GM18499 (cell line): ENCODE results near the gene RHOA.

Experiments
- ATAC-seq: cut with Tn5 transposase; IDR thresholded peaks from one replicate; pipeline ENCODE4 v1.9.1; 2021; ENCODE audit warnings: moderate number of reproducible peaks; ENCODE audit not compliant: insufficient read depth, unreplicated experiment

RHOA gene

DNA sequence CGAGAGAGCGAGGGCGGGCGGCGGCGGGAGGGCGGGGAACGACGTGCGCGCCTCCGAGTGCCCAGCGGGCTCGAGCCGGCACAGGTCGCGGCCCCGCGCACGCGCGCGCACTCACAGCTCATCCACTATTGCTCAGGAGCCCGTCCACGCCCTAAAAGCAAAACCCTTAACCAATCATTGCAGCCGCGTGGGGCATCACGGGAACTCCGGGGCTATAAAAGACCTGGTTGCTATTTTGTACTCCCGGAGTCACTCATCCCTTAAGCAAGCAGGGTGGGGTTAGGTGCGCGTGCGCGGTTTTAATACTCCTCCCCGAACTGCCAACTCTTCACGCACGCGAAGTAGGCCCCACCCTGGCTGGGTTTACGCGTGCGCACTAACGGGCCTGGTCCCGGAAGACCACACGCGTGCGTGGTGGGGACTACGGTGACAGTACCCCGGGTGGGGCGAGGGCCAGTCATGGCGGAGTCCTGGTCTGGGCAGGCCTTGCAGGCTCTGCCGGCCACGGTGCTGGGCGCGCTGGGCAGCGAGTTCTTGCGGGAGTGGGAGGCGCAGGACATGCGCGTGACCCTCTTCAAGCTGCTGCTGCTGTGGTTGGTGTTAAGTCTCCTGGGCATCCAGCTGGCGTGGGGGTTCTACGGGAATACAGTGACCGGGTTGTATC lies at the start of gene RHOA, which contains the start of gene TCTA:
Gene RHOA, minus strand, starts transcription at position 9 of the 664 bp plus-strand sequence. CDS start 36,387 bp downstream, outside the sequence.
Gene TCTA, plus strand, starts transcription at position 456 of the 664 bp plus-strand sequence. Its CDS starts 4 bp downstream, at position 460.
- peak; percentile 55 for ATAC-seq

DNA sequence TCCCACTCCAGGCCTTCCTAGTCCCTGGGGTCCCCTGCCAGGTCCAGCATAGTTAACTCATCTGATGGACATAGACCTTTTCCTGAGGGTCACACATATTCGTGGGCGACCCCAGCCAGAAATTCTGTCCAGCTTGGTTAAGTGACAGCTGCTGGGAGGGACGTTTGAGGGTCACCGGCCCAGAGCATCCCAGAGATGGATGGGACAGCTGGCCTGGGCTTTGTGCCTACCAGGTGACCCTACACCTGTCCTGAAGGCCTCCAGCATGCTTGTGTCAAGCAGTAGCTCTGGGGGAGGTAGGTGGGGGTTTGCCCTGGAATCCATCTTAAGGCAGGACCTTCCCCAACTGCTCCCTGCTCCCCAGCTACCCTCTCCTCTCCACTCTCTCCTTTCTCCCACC lies 49.2 kb upstream of the RHOA start:
- no peak for ATAC-seq

DNA sequence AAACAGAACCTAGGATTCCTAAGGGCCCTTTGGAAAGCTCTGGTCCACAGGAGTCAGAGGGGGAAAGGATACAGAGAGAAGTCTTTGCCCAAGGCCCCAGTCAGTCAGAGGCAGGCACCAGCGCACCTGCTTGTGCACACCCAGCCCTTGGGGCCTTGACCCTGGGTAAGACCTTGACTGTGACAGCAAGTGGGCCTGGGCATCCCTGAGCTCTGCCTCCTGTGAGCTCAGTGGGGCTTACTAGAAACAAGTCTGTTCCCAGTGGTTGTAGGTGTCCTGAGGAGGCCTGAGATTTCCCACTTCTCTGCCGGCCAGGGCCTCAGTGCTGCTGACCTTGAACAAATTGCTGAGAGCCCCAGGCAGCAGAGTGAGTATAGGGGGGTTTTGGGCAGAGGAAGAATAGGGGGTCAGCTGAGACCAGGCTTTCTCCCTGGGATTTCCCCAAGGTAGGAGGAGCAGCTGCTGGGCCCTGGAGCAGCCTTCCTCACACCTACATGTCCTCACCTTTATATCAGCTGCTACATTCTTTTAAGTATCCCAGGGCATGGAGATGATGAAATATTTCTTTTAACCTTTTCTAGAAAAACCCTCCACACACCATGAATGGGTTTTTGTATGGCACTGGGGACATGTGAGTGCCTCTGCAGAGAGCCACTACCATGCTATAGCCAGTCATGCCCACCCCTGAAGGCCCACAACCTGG lies 48.6 kb upstream of the RHOA start:
- ATAC-seq: no peak

DNA sequence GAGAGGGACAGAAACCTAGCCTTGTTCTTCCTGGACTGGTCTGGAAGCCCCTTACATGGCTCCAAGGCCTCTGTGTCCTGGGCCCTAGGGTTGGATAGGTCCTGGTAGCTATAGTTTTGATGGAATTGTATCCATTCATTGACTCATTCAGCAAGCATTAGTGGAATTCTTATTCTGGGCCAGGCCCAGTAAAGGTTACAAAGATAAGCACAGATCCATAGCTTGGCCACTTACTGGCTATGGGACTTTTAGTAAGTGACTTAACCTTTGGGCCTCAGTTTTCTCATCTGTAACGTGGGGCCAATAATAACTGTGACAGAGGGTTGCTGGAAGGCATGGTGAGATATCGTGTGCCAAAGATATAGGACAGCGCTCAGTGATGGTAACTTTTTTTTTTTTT lies 44.7 kb upstream of the RHOA start:
- no peak for ATAC-seq

DNA sequence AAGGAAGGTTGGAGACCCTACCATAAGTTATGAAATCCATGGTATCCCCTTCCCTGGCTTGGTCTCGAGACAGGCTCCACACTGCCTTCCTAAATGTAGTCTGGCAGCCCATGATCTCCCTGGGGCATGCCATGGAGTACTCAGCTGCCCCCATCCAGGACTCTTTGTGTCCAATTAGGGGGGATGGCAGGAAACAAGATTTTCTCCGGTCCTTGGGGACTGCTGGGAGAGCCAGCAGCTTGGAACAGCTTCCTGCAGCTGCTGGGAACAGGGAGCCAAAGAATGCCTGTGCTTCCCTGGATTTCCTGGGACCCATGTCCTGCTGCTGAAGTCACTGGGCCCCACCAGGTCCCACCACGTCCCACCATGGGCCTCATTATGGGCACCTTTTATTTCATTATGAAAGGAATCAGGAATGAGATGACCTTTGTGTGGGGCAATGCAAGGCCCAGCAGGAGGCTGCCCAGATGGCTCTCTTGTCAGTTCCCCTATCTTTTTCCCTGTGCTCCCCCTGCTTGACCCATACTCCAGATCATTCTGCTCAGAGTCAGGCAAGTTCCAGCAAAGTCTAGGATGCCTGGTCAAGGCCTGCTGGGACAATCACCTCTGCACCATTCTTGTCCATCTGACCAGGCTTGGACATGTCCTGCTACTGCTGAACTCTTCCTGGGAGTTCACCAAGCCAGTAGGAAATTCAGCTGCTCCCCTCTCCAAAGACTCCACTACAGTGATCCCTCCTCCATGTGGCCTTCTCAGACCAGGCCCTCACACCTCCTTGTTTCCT lies 43.3 kb upstream of the RHOA start:
- no peak for ATAC-seq

DNA sequence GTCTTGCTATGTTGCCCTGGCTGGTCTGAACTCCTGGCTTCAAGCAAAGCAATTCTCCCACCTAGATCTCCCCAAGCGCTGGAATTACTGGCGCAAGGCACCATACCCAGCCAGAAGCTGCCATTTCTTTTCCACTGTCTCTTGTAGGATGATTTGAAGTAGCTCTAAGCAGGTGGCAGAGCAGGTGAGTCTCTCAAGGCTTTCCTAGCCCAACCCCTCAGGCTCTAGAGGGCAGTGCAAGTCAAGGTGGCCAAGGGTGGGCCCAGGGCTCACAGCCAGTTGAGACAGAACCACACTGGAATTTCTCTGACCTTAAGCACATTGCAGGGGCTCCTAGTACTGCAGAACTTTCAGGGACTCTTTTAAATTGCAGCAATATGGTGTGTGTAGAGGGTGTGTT lies 42.7 kb upstream of the RHOA start:
- ATAC-seq: no peak

DNA sequence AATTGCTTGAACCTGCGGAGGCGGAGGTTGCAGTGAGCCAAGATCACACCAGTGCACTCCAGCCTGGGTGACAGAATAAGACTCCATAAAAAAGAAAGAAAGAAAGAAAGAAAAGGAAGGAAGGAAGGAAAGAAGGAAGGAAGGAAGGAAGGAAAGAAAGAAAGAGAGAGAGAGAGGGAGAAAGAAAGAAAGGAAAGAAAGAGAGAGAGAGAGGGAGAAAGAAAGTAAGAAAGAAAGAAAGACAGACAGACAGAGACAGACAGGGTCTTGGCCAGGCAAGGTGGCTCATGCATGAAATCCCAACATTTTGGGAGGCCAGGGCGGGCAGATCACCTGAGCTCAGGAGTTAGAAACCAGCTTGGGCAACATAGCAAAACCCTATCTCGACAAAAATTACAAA lies 41.8 kb upstream of the RHOA start:
- no peak for ATAC-seq

DNA sequence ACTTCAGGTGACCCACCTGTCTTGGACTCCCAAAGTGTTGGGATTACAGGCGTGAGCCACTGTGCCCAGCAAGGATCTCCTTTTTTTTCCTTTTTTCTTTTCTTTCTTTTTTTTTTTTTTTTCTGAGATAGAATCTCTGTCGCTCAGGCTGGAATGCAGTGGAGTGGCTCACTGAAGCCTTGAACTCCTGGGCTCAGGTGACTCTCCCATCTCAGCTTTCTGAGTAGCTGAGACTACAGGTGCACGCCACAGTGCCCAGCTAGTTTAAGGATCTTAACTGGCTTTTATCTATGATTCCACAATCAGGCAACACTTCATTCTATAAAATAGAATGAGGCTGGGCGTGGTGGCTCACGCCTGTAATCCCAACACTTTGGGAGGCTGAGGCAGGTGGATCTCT lies 33.6 kb upstream of the RHOA start:
- no peak for ATAC-seq

DNA sequence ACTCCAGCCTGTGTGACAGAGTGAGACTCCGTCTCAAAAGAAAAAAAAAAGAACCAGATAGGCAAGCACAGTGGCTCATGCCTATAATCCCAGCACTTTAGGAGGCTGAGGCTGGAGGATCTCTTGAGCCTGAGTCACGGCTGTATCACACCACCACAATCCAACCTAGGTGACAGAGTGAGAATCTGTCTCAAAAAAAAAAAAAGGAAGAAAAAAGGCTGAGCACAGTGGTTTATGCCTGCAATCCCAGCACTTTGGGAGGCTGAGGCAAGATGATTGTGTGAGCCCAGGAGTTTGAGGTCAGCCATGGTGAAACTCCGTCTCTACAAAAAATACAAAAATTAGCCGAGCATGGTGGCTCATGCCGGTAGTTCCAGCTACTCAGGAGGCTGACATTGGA lies 23.0 kb upstream of the RHOA start:
- no peak for ATAC-seq

DNA sequence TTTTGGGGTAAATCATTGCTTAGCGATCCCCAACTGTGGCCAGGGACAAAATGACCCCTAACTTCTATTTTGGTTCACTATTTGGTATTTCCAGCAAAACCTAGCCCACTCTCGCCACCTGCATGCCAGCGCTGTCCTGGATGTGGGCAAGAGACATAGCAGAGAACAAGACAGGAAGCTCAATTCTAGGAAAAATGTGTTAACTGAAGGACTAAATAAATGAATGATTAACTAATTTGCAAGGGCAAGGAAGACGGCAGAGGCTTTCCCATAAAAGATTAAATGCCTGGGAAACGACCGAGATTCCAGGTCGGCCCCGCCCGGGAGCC lies 16.9 kb upstream of the RHOA start:
- peak; percentile 11 for ATAC-seq

DNA sequence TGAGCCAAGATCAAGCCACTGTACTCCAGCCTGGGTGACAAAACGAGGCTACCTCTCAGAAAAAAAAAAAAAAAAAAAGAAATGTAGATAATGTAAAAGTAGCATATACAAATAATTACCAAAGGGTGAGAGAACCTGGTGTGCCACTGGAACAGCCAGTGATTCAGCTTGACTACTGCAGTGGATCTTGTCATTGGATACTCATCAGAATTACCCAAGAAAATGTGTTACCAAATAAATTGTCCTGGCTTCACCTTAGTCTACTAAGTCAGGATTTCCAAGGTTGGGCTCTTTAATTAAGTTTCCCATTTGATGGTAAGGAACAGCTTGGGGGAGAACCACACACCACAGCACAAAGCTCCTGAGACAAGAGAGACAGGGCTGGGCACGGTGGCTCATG lies 15.8 kb upstream of the RHOA start:
- ATAC-seq: no peak

DNA sequence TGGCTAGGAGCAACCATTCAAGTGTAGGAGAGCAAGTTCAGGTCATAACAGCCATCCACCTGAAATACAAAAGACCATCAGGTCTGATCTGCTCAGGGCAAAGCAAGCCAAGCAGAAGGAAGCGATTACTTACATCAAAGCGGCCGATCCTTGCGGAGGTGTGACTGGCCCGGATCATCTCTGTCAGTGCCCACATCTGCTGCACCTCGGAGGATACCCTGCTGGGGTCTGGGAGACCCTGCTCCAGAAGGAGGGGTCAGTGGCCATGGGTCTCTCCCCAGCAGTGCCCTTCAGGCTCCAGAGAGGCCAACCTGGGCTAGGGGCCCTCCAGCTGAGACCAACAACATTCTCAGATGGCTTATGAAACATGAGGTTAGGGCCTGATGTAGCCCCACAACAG lies 13.0 kb upstream of the RHOA start:
- ATAC-seq: no peak

DNA sequence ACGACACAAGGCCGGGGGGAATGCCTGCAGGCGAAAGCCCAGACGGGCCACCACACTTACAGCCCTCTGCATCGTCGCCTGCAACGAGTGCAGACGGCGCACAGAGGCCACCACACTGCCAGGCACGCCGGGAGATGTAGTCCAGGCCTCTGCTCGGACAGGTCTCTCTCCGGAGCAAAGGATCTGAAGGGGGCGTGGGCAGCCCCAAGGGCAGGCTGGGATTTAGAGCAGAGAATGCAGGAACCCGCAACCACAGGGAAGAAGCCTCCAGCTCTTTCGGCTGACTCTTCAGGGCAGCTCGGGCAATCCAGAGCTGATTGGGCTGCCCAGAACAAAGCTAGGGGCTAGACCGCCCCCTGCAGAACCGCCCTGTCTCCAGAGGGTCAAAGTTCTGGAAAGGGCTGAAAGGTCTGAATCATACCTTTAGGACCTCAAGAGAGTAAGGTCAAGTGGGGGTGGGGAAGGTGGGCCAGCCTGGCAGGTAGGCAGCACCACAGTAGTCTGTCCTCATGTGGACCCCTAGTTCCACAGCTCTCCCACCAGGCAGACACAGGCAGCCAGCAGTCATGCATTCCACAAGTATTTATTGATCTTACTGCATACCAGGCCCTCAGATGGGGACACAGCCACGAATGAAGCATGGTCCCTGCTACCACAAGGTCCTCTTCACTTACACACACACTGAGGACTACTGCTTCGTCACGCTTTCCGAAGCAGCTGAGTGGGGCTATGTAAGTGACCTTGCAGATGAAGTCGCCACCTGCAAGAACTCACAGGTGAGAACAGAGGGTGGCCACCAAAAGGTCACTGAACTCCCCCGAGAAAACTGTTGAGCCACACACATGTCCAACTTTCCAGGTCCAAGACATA lies 10.8 kb upstream of the RHOA start, which contains the start of gene AMT:
Gene AMT, minus strand, starts transcription at position 95 of the 870 bp plus-strand sequence. Its CDS starts 23 bp downstream, at position 72.
- ATAC-seq: no peak

DNA sequence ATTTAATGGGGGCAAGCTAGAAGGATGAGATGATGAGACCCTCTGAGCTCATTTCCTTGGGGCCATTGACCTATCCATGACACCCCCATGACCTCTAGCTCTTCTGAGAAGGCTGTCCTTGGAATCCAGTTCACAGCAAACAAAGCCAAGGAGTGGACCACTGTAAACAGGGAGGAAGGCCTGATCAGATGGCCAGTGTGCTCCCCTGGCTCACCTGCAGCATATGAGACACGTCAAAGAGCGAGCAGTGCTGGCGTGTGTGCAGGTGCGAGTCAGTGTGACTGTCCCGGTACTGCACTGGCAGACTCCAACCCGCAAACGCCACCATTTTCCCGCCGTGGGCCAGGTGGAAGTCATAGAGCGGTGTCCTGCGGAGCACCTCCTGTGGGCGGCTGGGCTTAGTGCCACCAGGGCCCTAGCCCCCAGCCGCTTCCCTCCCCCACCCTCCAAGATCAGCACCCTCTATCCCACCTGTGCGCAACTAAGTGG lies 10.2 kb upstream of the RHOA start:
- no peak for ATAC-seq

DNA sequence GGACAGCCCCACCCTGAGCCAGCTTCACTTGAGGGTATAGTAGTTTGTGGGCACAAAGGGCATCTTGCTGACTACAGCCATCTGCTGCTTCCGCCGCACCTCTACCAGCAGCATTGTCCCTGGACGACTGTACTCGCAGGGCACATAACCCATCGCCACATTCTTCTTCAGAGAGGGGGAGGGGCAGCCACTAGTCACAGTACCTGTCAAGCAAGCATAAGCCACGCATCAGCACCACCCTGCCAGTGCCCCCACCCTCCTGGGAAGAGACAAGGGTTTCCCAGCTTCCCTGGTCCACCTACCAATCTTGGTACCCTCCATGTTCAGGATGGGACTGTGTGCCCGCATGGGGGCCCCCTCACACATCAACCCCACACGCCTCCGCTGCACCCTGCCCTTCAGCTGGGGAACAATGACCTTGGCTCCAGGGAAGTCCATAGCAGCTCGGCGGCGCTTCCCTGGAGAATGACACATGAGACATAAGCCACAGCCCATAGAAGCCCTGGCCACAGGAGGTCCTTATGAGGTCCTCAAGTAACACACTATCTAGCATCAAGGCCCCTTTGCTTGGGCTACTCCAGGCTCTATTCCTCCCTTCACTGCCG lies 5.8 kb upstream of the RHOA start:
- ATAC-seq: no peak

DNA sequence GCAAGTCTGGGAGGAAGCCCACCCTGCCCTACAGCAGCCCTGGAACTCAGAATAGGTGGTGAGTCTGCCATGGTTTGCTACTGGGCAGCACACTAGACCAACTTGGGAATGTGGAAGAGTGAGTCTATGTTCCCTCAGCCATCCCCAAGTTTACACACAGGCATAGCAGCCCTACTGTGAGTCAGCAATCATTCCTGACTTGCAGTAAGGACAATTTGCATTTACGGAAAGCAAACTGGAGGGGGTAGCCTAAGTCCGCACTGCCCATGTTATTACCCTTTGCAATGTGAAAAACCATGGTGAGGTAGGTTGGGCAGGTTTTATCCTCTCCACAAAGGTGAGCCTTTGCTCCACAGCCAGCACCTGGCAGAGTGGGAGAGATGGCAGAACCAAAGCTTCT lies 5.1 kb upstream of the RHOA start:
- ATAC-seq: no peak

DNA sequence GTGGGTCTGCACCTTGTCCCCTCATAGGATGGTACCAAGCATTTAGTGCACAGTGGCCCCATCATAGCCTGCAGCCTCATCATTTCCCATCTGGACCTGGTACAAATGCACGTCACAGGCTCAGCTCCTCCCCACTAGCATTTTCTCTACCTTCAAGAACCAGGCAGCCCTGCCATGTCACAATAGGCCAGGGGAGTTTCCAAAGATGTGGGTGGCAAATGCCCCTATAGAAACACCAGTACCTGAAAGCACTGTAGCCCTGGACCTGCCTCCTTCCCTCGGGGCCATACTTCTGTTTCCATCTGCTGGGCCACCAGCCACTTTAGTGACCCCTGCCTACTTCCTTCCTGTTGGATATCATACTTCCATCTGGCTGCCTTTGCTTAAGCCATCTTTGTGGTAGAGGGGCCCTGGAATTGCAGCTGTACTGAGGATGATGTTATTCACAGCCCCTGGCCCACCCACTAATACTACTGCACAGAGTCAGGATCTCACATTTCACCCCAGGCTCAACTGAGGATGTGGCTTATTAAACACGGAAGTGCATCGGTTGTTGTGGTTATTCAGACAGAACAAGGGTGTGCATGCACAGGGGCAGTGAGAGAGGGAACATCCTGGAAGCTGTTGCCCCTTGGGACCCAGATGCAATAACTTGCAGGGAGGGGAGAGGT lies 4.3 kb upstream of the RHOA start:
- ATAC-seq: no peak

DNA sequence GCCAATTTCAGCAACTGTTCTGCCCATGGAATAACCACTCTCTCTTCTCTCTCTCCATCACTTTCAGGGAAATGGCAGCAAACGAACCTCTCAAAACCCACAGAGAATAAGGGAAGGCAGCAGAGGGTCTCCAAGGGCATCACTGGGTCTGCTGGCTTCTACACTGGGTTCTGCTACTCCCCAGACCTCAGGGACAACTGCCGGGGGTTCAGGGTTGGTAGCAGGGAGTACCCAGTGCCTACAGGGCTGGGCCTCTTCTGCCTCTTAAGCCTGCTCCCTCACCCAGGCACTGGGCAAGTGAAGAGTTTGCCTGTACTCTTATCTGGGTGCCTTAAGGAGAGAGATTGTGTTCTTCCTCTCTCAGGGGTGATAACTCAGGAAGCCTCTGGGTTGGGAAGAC lies 3.0 kb upstream of the RHOA start:
- no peak for ATAC-seq

DNA sequence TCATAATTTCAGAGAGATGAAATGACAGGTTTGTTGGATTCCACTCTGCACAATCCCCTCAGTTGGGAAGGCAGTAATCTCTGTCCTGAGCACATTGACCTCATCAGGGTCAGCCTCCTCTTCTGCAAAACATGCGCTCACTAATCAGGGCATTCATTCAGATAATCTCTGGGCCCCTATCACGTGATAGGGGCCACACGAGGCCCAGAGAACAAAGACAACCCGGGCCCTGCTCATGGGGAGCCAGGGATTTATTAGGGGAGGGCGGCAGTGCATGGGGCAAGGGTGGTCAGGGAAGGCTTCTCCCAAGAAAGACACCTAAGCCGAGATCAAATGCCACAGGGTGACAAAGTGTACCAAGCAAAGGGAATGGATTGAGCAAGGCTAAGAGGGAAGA lies 1.6 kb upstream of the RHOA start:
- no peak for ATAC-seq
